ENCODE measurements around the gene MMP11.

Gene MMP11

GRCh38 chr22:23828800-23829680 lies 56.4 kb downstream of the MMP11 start:
- Histone ChIP-seq H3K4me3 (ENCODE audit: low read depth in 1 of 2, low read length in 2 of 2) (no peak overlapping the region), H3K27ac (ENCODE audit: low read depth, low read length) (no peak overlapping the region), H3K9me3 (ENCODE audit: control insufficient read depth in 1 of 2, low read length in 2 of 2) (no peaks in the 10 kb centered on the region), H3K36me3 (ENCODE audit: control insufficient read depth in 1 of 2, insufficient read depth in 2 of 2, low read length in 2 of 2) (peaks cover 52 to 82% of the 10 kb centered on the region in 2 donors), H3K9ac (ENCODE audit: low read depth in 1 of 2, low read length in 2 of 2) (no peak overlapping the region), H3K4me1 (ENCODE audit: control insufficient read depth in 1 of 2, insufficient read depth in 2 of 2, low read length in 2 of 2) (no peaks in the 10 kb centered on the region), H3K27me3 (ENCODE audit: control insufficient read depth in 1 of 2, insufficient read depth in 2 of 2, low read length in 2 of 2) (no peaks in the 10 kb centered on the region)

GRCh38 chr22:23829845-23830372 lies 57.3 kb downstream of the MMP11 start:
- Histone ChIP-seq H3K4me1 (ENCODE audit: control insufficient read depth in 1 of 2, insufficient read depth in 2 of 2, low read length in 2 of 2) (no peaks in the 10 kb centered on the region), H3K27me3 (ENCODE audit: control insufficient read depth in 1 of 2, insufficient read depth in 2 of 2, low read length in 2 of 2) (no peaks in the 10 kb centered on the region), H3K9ac (ENCODE audit: low read depth in 1 of 2, low read length in 2 of 2) (no peak overlapping the region), H3K4me3 (ENCODE audit: low read depth in 1 of 2, low read length in 2 of 2) (no peak overlapping the region), H3K27ac (ENCODE audit: low read depth, low read length) (no peak overlapping the region), H3K9me3 (ENCODE audit: control insufficient read depth in 1 of 2, low read length in 2 of 2) (no peaks in the 10 kb centered on the region), H3K36me3 (ENCODE audit: control insufficient read depth in 1 of 2, insufficient read depth in 2 of 2, low read length in 2 of 2) (peaks cover 46 to 79% of the 10 kb centered on the region in 2 donors)

- peaks cover 44 to 78% of the 10 kb centered on the region in 2 donors for H3K36me3 ChIP-seq (ENCODE audit: control insufficient read depth in 1 of 2, insufficient read depth in 2 of 2, low read length in 2 of 2)
These were observed 58.6 kb downstream of the MMP11 start for GRCh38 chr22:23831261-23831660.

DNA sequence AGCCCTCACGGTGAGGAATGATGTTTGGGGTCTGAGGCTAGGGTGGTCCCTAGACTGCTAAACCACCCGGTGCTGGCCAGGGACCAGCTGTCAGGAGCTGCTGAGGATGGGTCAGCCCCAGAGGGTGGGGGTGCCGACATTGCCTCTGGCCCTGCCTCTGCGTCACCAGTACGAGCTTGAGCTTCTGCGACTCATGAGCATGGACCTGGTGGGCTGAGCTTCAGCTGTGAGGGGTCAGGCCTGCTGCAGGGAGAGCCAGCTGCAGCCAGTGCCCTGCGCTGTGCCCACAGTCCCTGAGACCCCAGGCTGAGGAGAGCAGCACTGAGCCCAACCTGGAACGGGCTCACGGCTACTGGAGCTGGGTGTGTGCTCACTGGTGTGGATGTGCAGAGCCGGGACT lies 59.1 kb downstream of the MMP11 start:
- no peak overlapping the region for H3K4me3 ChIP-seq (ENCODE audit: low read depth in 1 of 2, low read length in 2 of 2)
- no peak overlapping the region for H3K9ac ChIP-seq (ENCODE audit: low read depth in 1 of 2, low read length in 2 of 2)
- no peaks in the 10 kb centered on the region for H3K9me3 ChIP-seq (ENCODE audit: control insufficient read depth in 1 of 2, low read length in 2 of 2)
- H3K27ac ChIP-seq (ENCODE audit: low read depth, low read length) = no peak overlapping the region
- peaks cover 41 to 77% of the 10 kb centered on the region in 2 donors for H3K36me3 ChIP-seq (ENCODE audit: control insufficient read depth in 1 of 2, insufficient read depth in 2 of 2, low read length in 2 of 2)
- no peaks in the 10 kb centered on the region for H3K27me3 ChIP-seq (ENCODE audit: control insufficient read depth in 1 of 2, insufficient read depth in 2 of 2, low read length in 2 of 2)
- H3K4me1 ChIP-seq (ENCODE audit: control insufficient read depth in 1 of 2, insufficient read depth in 2 of 2, low read length in 2 of 2) = no peaks in the 10 kb centered on the region

More at GRCh38 chr22:23831261-23831660, 58.6 kb downstream of the MMP11 start:
- H3K9ac ChIP-seq (ENCODE audit: low read depth in 1 of 2, low read length in 2 of 2) = no peak overlapping the region
- H3K27me3 ChIP-seq (ENCODE audit: control insufficient read depth in 1 of 2, insufficient read depth in 2 of 2, low read length in 2 of 2) = no peaks in the 10 kb centered on the region
- no peak overlapping the region for H3K4me3 ChIP-seq (ENCODE audit: low read depth in 1 of 2, low read length in 2 of 2)
- no peak overlapping the region for H3K27ac ChIP-seq (ENCODE audit: low read depth, low read length)
- no peaks in the 10 kb centered on the region for H3K4me1 ChIP-seq (ENCODE audit: control insufficient read depth in 1 of 2, insufficient read depth in 2 of 2, low read length in 2 of 2)
- no peaks in the 10 kb centered on the region for H3K9me3 ChIP-seq (ENCODE audit: control insufficient read depth in 1 of 2, low read length in 2 of 2)

DNA sequence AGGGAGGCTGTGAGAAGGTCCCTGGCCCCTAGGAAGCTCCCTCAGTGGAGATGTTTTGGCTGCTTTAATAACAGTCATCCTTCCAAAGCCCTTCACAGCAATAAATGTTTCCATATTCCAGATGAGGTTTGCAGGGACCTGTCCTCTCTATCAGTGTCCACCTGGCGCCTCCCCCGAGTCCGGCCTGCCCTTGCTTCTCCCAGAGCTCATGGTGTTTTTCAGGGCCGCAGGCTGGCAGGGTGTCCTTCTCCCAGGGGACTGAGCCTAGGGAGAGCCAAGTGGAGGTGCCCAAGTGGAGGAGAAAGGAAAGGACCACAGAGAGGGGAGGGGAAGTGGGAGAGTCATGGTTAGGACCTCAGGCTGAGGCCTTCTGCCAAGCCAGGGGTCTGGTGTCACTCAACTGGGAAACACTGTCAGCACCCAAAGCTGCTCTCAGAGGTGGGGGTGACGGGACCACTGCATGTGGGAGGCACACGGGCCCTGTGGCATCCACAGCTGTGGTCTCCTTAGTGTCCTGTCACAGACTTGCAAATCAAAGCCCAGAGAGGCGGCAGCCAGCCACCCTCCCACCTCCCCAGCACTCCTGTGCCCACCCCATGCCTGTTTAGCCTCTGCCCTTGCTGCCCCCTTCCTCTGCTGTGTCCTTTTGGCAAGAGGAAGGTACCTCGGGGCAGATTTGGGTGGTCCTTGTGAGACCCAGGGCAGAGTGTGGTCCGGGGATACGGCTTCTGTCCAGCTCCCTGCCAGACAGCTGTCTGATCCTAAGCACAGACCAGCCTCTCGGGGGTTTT lies 59.8 kb downstream of the MMP11 start:
- H3K27ac ChIP-seq (ENCODE audit: low read depth, low read length) = no peak overlapping the region
- H3K4me3 ChIP-seq (ENCODE audit: low read depth in 1 of 2, low read length in 2 of 2) = no peak overlapping the region
- peaks cover 0 to under 1% of the 10 kb centered on the region in 2 donors for H3K4me1 ChIP-seq (ENCODE audit: control insufficient read depth in 1 of 2, insufficient read depth in 2 of 2, low read length in 2 of 2)
- H3K36me3 ChIP-seq (ENCODE audit: control insufficient read depth in 1 of 2, insufficient read depth in 2 of 2, low read length in 2 of 2) = peaks cover 36 to 74% of the 10 kb centered on the region in 2 donors
- no peak overlapping the region for H3K9ac ChIP-seq (ENCODE audit: low read depth in 1 of 2, low read length in 2 of 2)
- no peaks in the 10 kb centered on the region for H3K27me3 ChIP-seq (ENCODE audit: control insufficient read depth in 1 of 2, insufficient read depth in 2 of 2, low read length in 2 of 2)
- H3K9me3 ChIP-seq (ENCODE audit: control insufficient read depth in 1 of 2, low read length in 2 of 2) = no peaks in the 10 kb centered on the region

DNA sequence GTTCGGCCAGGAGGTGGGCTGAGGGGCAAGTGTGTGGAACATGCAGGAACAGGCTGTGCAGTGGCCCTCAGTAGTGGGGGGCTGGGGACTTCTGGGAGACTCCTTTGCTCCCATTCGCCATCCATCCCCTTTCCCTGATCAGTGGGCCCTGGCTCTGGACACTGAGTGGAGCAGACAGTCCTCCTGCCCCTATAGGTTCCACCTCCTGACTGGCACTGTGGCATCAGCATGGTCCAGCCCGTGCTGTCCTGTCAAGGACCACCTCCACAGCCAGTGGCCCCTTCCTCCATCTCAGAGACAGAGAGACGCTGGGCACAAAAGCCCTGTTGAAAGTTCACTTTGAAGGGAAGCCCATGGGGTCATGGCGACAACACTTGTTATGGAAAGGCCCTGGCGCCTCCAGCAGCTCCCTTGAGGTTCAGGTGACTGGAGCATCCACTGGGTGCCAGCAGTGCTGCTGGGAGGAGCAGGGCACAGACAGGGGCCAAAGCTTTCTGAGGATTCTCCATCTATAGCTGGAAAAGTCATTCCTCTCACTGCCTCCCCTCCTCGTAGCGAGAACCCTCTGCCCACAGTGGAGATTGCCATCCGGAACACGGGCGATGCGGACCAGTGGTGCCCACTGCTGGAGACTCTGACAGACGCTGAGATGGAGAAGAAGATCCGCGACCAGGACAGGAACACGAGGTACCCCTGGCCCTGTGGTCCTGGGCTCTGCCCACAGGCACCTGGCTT lies 60.5 kb downstream of the MMP11 start:
- H3K4me3 ChIP-seq (ENCODE audit: low read depth in 1 of 2, low read length in 2 of 2) = no peak overlapping the region
- no peaks in the 10 kb centered on the region for H3K27me3 ChIP-seq (ENCODE audit: control insufficient read depth in 1 of 2, insufficient read depth in 2 of 2, low read length in 2 of 2)
- H3K36me3 ChIP-seq (ENCODE audit: control insufficient read depth in 1 of 2, insufficient read depth in 2 of 2, low read length in 2 of 2) = peaks cover 37 to 69% of the 10 kb centered on the region in 2 donors
- H3K9ac ChIP-seq (ENCODE audit: low read depth in 1 of 2, low read length in 2 of 2) = no peak overlapping the region
- no peaks in the 10 kb centered on the region for H3K9me3 ChIP-seq (ENCODE audit: control insufficient read depth in 1 of 2, low read length in 2 of 2)
- peaks cover 4 to 8% of the 10 kb centered on the region in 2 donors for H3K4me1 ChIP-seq (ENCODE audit: control insufficient read depth in 1 of 2, insufficient read depth in 2 of 2, low read length in 2 of 2)
- H3K27ac ChIP-seq (ENCODE audit: low read depth, low read length) = no peak overlapping the region

Measured in duodenal mucosa (tissue), 2 donors.